Epithelial cell of proximal tubule (primary cell): ENCODE data around the gene KCNJ11. TPM values are rescaled to one million over a fixed set of nuclear protein-coding genes. Genes with fewer than 3 reads are reported as not detected.
A peak's percentile ranks its signal among the peaks of the same experiment; 100 is the strongest.

Experiments used
- DNase-seq: peaks from one replicate; pipeline ENCODE4 v3.0.0-alpha.2; 2011; ENCODE audit warnings: low read depth
- H3K4me3 ChIP-seq: 2 replicates; pipeline ENCODE4 v1.5.1; 2011; ENCODE audit warnings: low read depth, mild to moderate bottlenecking, low read length
- CTCF ChIP-seq: conservative IDR thresholded peaks from 2 replicates; pipeline ENCODE4 v1.5.1; 2012; ENCODE audit warnings: low read depth, mild to moderate bottlenecking, low read length
- total RNA-seq: library from RNA; depleted of rRNA; stranded (reverse); fragments of >200 nt; gene quantifications from 2 replicates; pipeline ENCODE4 v1.2.3, GENCODE V29; 2015

The KCNJ11 gene
- total RNA-seq, 1 donor from 2014 or later, result 0.63 TPM

- DNase-seq, result no peak
Observed at GRCh38 chr11:17351172-17351509, 37.3 kb downstream of the KCNJ11 start.

GRCh38 chr11:17350455-17351171 is 37.8 kb downstream of the KCNJ11 start:
- no peak for DNase-seq
- no peak for TF ChIP-seq CTCF

More at GRCh38 chr11:17351172-17351509, 37.3 kb downstream of the KCNJ11 start:
- TF ChIP-seq CTCF, result peak; percentile 32
- peak overlapping the region; percentile 71 for H3K4me3 ChIP-seq

GRCh38 chr11:17347676-17348075 is 40.8 kb downstream of the KCNJ11 start:
- DNase-seq, result no peak
- TF ChIP-seq CTCF, result no peak

More at GRCh38 chr11:17350455-17351171, 37.8 kb downstream of the KCNJ11 start:
- no peak overlapping the region for H3K4me3 ChIP-seq

GRCh38 chr11:17343907-17344306 is 44.6 kb downstream of the KCNJ11 start:
- no peak for TF ChIP-seq CTCF
- H3K4me3 ChIP-seq, result no peak overlapping the region
- DNase-seq, result no peak

More at GRCh38 chr11:17347676-17348075, 40.8 kb downstream of the KCNJ11 start:
- no peak overlapping the region for H3K4me3 ChIP-seq

GRCh38 chr11:17343257-17343656 is 45.2 kb downstream of the KCNJ11 start:
- no peak for TF ChIP-seq CTCF
- H3K4me3 ChIP-seq, result no peak overlapping the region
- no peak for DNase-seq

Other genes with a start within 250 kb of the KCNJ11 start
- 33.6 and 37.5 TPM in 2 replicates for gene PIK3C2A, start 180.7 kb downstream of the KCNJ11 start, total RNA-seq
- gene NUCB2, start 111.9 kb downstream of the KCNJ11 start, total RNA-seq, result 22.0 and 31.5 TPM in 2 replicates
- gene NCR3LG1, start 36.9 kb downstream of the KCNJ11 start, total RNA-seq, result 1.2 and 2.3 TPM in 2 replicates
- gene ABCC8, start 88.2 kb upstream of the KCNJ11 start, total RNA-seq, result not detected in 2 replicates
- gene USH1C, start 155.8 kb upstream of the KCNJ11 start, total RNA-seq, result 1.1 TPM in 1 of 2 replicates, not detected in the other
- not detected in 2 replicates for gene OTOG, start 158.6 kb upstream of the KCNJ11 start, total RNA-seq